ENCODE data around the gene HDGFL2.
"Not testable (repeated sequence)": the region's sequence is repeated elsewhere in the genome, so short reads cannot be mapped to it uniquely, and the experiment has no call there.

HDGFL2 gene

GRCh38 chr19:4534836-4535658, 63.0 kb downstream of the HDGFL2 start, which contains the start of gene PLIN5:
TSS of gene PLIN5 (minus strand) at chr19:4535224. CDS start at chr19:4534074, 1,150 bp downstream.
- peak in 1 of 2 donors; percentile 22 for DNase-seq (ENCODE audit: low read depth in 2 of 2)

- DNase-seq (ENCODE audit: low read depth in 2 of 2) = no peak
Measured at GRCh38 chr19:4536798-4537197, 64.7 kb downstream of the HDGFL2 start.

GRCh38 chr19:4537953-4538600, 66.0 kb downstream of the HDGFL2 start:
- no peak for DNase-seq (ENCODE audit: low read depth in 2 of 2)

GRCh38 chr19:4538601-4538954, 66.5 kb downstream of the HDGFL2 start:
- DNase-seq (ENCODE audit: low read depth in 2 of 2) = no peak

- DNase-seq (ENCODE audit: low read depth in 2 of 2) = no peak
Measured at GRCh38 chr19:4539169-4539692, 67.1 kb downstream of the HDGFL2 start.

GRCh38 chr19:4539693-4540581, 67.8 kb downstream of the HDGFL2 start, which contains the start of gene LRG1:
TSS of gene LRG1 (minus strand) at chr19:4540036. CDS start at chr19:4540013, 23 bp downstream.
- DNase-seq (ENCODE audit: low read depth in 2 of 2) = no peak

GRCh38 chr19:4541114-4541805, 69.2 kb downstream of the HDGFL2 start:
- no peak for DNase-seq (ENCODE audit: low read depth in 2 of 2)

- not testable (repeated sequence) for DNase-seq (ENCODE audit: low read depth in 2 of 2)
Measured at GRCh38 chr19:4541806-4542145, 69.7 kb downstream of the HDGFL2 start.

- no peak for DNase-seq (ENCODE audit: low read depth in 2 of 2)
Measured at GRCh38 chr19:4542896-4543841, 71.1 kb downstream of the HDGFL2 start.

- no peak for DNase-seq (ENCODE audit: low read depth in 2 of 2)
Measured at GRCh38 chr19:4543842-4544647, 71.9 kb downstream of the HDGFL2 start.

GRCh38 chr19:4547303-4548237, 75.5 kb downstream of the HDGFL2 start:
- no peak for DNase-seq (ENCODE audit: low read depth in 2 of 2)

GRCh38 chr19:4548238-4548584, 76.1 kb downstream of the HDGFL2 start:
- DNase-seq (ENCODE audit: low read depth in 2 of 2) = no peak

- DNase-seq (ENCODE audit: low read depth in 2 of 2) = no peak
Measured at GRCh38 chr19:4550018-4550417, 77.9 kb downstream of the HDGFL2 start.

- DNase-seq (ENCODE audit: low read depth in 2 of 2) = no peak
Measured at GRCh38 chr19:4550479-4551050, 78.5 kb downstream of the HDGFL2 start.
